BJ (cell line): ENCODE measurements around the gene TAS2R43. TPM values are rescaled to one million over a fixed set of nuclear protein-coding genes. Genes with fewer than 3 reads are reported as not detected.

ENCODE experiments used
- CTCF ChIA-PET: fragments of 350-600 bp; formaldehyde crosslinking; extraction: SDS; loops from one replicate; lab custom pipeline; 2021; ENCODE audit warnings: antibody characterized with exemption, inconsistent platforms; lab: Yijun Ruan, JAX
- POLR2A ChIA-PET: fragments of 300-600 bp; sonication (Branson Sonifier 250); formaldehyde crosslinking; extraction: SDS; loops from one replicate; lab custom pipeline; 2021; ENCODE audit warnings: antibody characterized with exemption; lab: Charles Lee
- DNase-seq: peaks from one replicate; pipeline ENCODE4 v3.0.0-alpha.2; 2011; ENCODE audit warnings: low read depth
- H3K27me3 ChIP-seq: 2 replicates; pipeline ENCODE4 v1.6.0; 2011; ENCODE audit warnings: low read length; ENCODE audit not compliant: control insufficient read depth, insufficient read depth
- H3K36me3 ChIP-seq: 2 replicates; pipeline ENCODE4 v1.5.1; 2011; ENCODE audit warnings: low read length; ENCODE audit not compliant: control insufficient read depth, insufficient read depth
- H3K4me3 ChIP-seq: 2 replicates; pipeline ENCODE4 v1.5.1; 2011; ENCODE audit warnings: low read depth, mild to moderate bottlenecking, control low read depth, low read length
- CTCF ChIP-seq: IDR thresholded peaks from 2 replicates; pipeline ENCODE4 v1.5.1; 2011; ENCODE audit warnings: low read depth, mild to moderate bottlenecking, control low read depth, inconsistent platforms, low read length, moderate library complexity; ENCODE audit not compliant: insufficient read depth
- polyA plus RNA-seq: library from polyadenylated mRNA; depleted of rRNA; stranded (reverse); fragments of >200 nt; gene quantifications from 2 replicates; pipeline ENCODE4 v1.2.3, GENCODE V29; 2011

The TAS2R43 gene
- polyA plus RNA-seq, 1 experiment, result not detected

GRCh38 chr12:11078246-11078645 lies 13.9 kb downstream of the TAS2R43 start:
- no peaks in the 10 kb centered on the region for H3K27me3 ChIP-seq
- DNase-seq, result no peak
- no peak overlapping the region for H3K4me3 ChIP-seq
- ChIA-PET POLR2A (no interaction called here), CTCF (no interaction called here)
- no peaks in the 10 kb centered on the region for H3K36me3 ChIP-seq
- TF ChIP-seq CTCF, result no peak

DNA sequence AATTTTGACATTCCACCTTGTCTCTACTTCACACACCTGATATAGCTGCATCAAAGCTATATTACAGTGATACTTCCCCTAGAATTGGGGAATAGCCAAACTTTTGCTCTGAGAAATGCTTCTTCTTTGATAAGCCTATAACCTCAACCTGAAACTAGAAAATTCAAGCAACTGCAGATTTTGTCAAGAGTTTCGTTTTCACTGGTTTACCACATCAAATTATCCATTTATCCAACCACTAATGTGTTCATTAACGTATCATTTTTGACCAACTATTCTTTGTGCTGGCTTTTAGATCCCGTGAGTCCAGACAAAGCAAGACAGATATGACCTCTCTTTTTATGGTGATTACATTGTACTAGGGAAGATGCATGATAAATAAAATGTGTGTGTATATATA lies 16.5 kb downstream of the TAS2R43 start:
- Histone ChIP-seq H3K4me3 (no peak overlapping the region), H3K27me3 (no peaks in the 10 kb centered on the region), H3K36me3 (no peaks in the 10 kb centered on the region)
- no peak for DNase-seq
- TF ChIP-seq CTCF, result no peak
- ChIA-PET POLR2A (no interaction called here), CTCF (no interaction called here)

- DNase-seq, result no peak
These were observed 20.7 kb downstream of the TAS2R43 start for GRCh38 chr12:11071414-11071813.

DNA sequence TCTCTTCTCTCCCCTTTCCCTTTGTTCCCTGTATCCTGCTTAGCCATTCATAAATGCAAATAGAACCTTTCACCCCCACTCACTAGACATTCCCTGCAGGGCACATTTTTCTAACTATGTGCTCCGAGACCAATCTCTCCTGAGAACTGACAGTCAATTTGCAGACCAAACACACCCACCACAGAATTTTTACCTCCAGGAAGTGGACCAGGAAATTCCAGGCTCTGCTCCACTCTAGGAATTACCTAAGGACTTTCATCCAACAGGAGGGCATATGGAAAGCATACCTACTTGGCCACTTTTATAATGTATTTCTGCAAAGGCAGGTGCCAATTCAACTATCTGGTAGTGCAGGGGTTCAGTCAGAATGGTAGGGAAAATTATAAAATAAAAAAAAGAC lies 21.1 kb downstream of the TAS2R43 start:
- ChIA-PET POLR2A (no interaction called here), CTCF (interaction anchor here (0.5 kb wide), 1 partner anchor 1451 kb away, joined by 3 read pairs; no protein-coding TSS in a partner anchor)
- Histone ChIP-seq H3K4me3 (no peak overlapping the region), H3K27me3 (no peaks in the 10 kb centered on the region), H3K36me3 (no peaks in the 10 kb centered on the region)
- DNase-seq, result no peak
- no peak for TF ChIP-seq CTCF

More at GRCh38 chr12:11071414-11071813, 20.7 kb downstream of the TAS2R43 start:
- CTCF ChIA-PET, result interaction anchor here (0.5 kb wide), 1 partner anchor 1450 kb away, joined by 3 read pairs; no protein-coding TSS in a partner anchor
- Histone ChIP-seq H3K27me3 (no peaks in the 10 kb centered on the region), H3K36me3 (no peaks in the 10 kb centered on the region), H3K4me3 (no peak overlapping the region)
- POLR2A ChIA-PET, result no interaction called here
- no peak for TF ChIP-seq CTCF

DNA sequence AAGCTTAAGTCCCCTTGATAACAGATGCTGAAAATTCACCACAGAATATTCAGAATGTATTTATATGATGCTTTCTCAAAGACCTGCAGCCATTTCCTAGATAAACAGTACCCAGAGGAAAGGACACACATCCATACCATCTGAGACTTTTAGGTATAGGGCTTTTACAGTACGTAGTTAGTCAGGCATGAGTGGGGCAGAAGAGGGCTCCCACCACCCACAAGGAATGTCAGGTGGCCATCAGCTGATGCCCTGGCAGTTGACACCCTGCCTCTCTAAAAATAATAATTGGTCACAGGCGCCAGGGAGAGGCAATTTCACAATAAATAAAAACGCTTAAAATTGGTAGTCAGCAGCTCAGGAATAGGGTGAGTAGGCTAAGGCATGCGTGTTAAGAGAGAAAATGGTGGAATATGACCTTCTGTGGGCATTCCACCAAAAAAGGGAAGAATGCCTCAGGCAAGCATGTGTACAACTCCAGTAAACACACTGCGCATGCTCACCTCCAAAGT lies 22.2 kb downstream of the TAS2R43 start:
- CTCF ChIA-PET, result interaction anchor here (2.4 kb wide), 1 partner anchor 14 kb away, joined by 5 read pairs; no protein-coding TSS in a partner anchor
- no peak overlapping the region for H3K4me3 ChIP-seq
- POLR2A ChIA-PET, result no interaction called here
- DNase-seq, result no peak
- no peak for TF ChIP-seq CTCF
- no peaks in the 10 kb centered on the region for H3K36me3 ChIP-seq
- H3K27me3 ChIP-seq, result no peaks in the 10 kb centered on the region
